ENCODE measurements around the gene GPC5. TPM values are rescaled to one million over a fixed set of nuclear protein-coding genes. Genes with fewer than 3 reads are reported as not detected.

GPC5 gene
- total RNA-seq, 1 experiment from 2014 or later, result 0.15 TPM

- no peak overlapping the region for H3K18ac ChIP-seq (ENCODE audit: insufficient read length, low read depth, low read length)
- no peak overlapping the region for H2BK12ac ChIP-seq (ENCODE audit: insufficient read length, low read depth, low read length)
- H4K20me1 ChIP-seq (ENCODE audit: control insufficient read depth, insufficient read depth, insufficient read length), result no peaks in the 10 kb centered on the region
- no peak overlapping the region for H2BK15ac ChIP-seq (ENCODE audit: low read depth, low read length)
- no peak overlapping the region for H3K14ac ChIP-seq (ENCODE audit: insufficient read depth, low read length)
- Mint-ChIP-seq H3K27ac (no peak overlapping the region), H3K9me3 (no peaks in the 10 kb centered on the region; a peak in 1 of 5 replicates), H3K4me1 (peaks cover 13 to 16% of the 10 kb centered on the region in 2 experiments), H3K27me3 (ENCODE audit: low read depth) (no peaks in the 10 kb centered on the region), H3K4me3 (no peak overlapping the region), H3K36me3 (ENCODE audit: insufficient read depth in 1 of 3, low read depth in 3 of 3) (no peaks in the 10 kb centered on the region)
- no peaks in the 10 kb centered on the region for H3K9me3 ChIP-seq (ENCODE audit: control insufficient read depth, low read depth, low read length)
- H3T11ph ChIP-seq (ENCODE audit: low read length), result no peak overlapping the region
- H3K23ac ChIP-seq (ENCODE audit: insufficient read length, low read depth, low read length), result no peak overlapping the region
- no peak overlapping the region for H2AK5ac ChIP-seq (ENCODE audit: insufficient read length, low read length)
- no peaks in the 10 kb centered on the region for H3K79me1 ChIP-seq (ENCODE audit: insufficient read depth, low read depth, low read length, poor library complexity, severe bottlenecking)
- no peak overlapping the region for H2BK120ac ChIP-seq (ENCODE audit: low read depth, low read length, poor library complexity, severe bottlenecking)
- TF ChIP-seq CTCF (conservative IDR thresholded peaks at IDR 0.05), result no peak
- no peak overlapping the region for H4K91ac ChIP-seq (ENCODE audit: insufficient read length, low read depth, low read length)
- no peaks in the 10 kb centered on the region for H3K79me2 ChIP-seq (ENCODE audit: insufficient read depth, low read length)
- H3K4me2 ChIP-seq (ENCODE audit: insufficient read depth, insufficient read length, low read length), result no peak overlapping the region
- no peak overlapping the region for H3K9ac ChIP-seq (ENCODE audit: extremely low read depth, insufficient read length, low read length)
- no peak overlapping the region for H4K8ac ChIP-seq (replicated peaks; ENCODE audit: insufficient read length, low read depth, low read length)
- H3K56ac ChIP-seq (ENCODE audit: insufficient read length, low read depth, low read length), result no peak overlapping the region
- H3K4ac ChIP-seq (ENCODE audit: low read depth, low read length), result no peak overlapping the region
- H2BK20ac ChIP-seq (ENCODE audit: low read depth, low read length, poor library complexity, severe bottlenecking), result no peak overlapping the region
- no peak overlapping the region for H2AFZ ChIP-seq (ENCODE audit: low read length)
- H3K4me1 ChIP-seq (ENCODE audit: insufficient read depth, low read length), result peaks cover 10% of the 10 kb centered on the region
- H3K23me2 ChIP-seq (ENCODE audit: insufficient read length, low read depth, low read length, poor library complexity, severe bottlenecking), result no peaks in the 10 kb centered on the region
- no peak overlapping the region for H3K27ac ChIP-seq (ENCODE audit: insufficient read length, low read depth, low read length)
- WGBS (ENCODE audit: extremely low coverage, insufficient read length, low lambda C conversion rate), result no CpG with 5 or more reads among the region's 4 CpGs
- H3K27me3 ChIP-seq (ENCODE audit: insufficient read depth, low read length), result no peaks in the 10 kb centered on the region
- no peak overlapping the region for H2BK5ac ChIP-seq (ENCODE audit: insufficient read length, low read length)
- no peak overlapping the region for H4K5ac ChIP-seq (ENCODE audit: insufficient read length, low read depth, low read length)
- DNase-seq, result peak; percentile 36
Measured at GRCh38 chr13:92677571-92677970, 1279.2 kb downstream of the GPC5 start.

All from H9 (cell line).